Skeletal muscle satellite cell (primary cell): ENCODE results near the gene GRID2.
"Not testable (repeated sequence)": the region's sequence is repeated elsewhere in the genome, so short reads cannot be mapped to it uniquely, and the experiment has no call there.

Experiments used
- H3K27me3 ChIP-seq: 2 replicates; pipeline ENCODE4 v1.7.0; 2013; ENCODE audit warnings: low read length; ENCODE audit not compliant: control insufficient read depth, insufficient read depth
- H3K36me3 ChIP-seq: 2 replicates; pipeline ENCODE4 v1.7.0; 2013; ENCODE audit warnings: mild to moderate bottlenecking, control low read depth, low read length; ENCODE audit not compliant: insufficient read depth
- H3K4me1 ChIP-seq: 2 replicates; pipeline ENCODE4 v1.7.0; 2013; ENCODE audit warnings: low read length; ENCODE audit not compliant: control insufficient read depth, insufficient read depth
- H3K4me2 ChIP-seq: 2 replicates; pipeline ENCODE4 v1.7.0; 2013; ENCODE audit warnings: mild to moderate bottlenecking, low read length
- H3K4me3 ChIP-seq: 2 replicates; pipeline ENCODE4 v1.7.0; 2013; ENCODE audit warnings: low read length
- H3K9ac ChIP-seq: 2 replicates; pipeline ENCODE4 v1.7.0; 2013; ENCODE audit warnings: mild to moderate bottlenecking, low read depth, low read length, moderate library complexity
- H3K9me3 ChIP-seq: replicated peaks from 2 replicates; pipeline ENCODE4 v1.7.0; 2013; ENCODE audit warnings: mild to moderate bottlenecking, control low read depth, low read length

Gene GRID2

GRCh38 chr4:93267747-93268146 lies 964.0 kb downstream of the GRID2 start:
- no peaks in the 10 kb centered on the region for H3K4me1 ChIP-seq
- no peak overlapping the region for H3K4me2 ChIP-seq
- H3K4me3 ChIP-seq = no peak overlapping the region
- H3K27me3 ChIP-seq = no peaks in the 10 kb centered on the region
- H3K36me3 ChIP-seq = no peaks in the 10 kb centered on the region
- H3K9ac ChIP-seq = no peak overlapping the region
- H3K9me3 ChIP-seq = no peaks in the 10 kb centered on the region

- Histone ChIP-seq H3K4me3 (no peak overlapping the region), H3K36me3 (no peaks in the 10 kb centered on the region), H3K4me2 (no peak overlapping the region), H3K9ac (no peak overlapping the region), H3K9me3 (no peaks in the 10 kb centered on the region), H3K4me1 (no peaks in the 10 kb centered on the region), H3K27me3 (no peaks in the 10 kb centered on the region)
Observed at GRCh38 chr4:93285346-93285745, 981.6 kb downstream of the GRID2 start.

DNA sequence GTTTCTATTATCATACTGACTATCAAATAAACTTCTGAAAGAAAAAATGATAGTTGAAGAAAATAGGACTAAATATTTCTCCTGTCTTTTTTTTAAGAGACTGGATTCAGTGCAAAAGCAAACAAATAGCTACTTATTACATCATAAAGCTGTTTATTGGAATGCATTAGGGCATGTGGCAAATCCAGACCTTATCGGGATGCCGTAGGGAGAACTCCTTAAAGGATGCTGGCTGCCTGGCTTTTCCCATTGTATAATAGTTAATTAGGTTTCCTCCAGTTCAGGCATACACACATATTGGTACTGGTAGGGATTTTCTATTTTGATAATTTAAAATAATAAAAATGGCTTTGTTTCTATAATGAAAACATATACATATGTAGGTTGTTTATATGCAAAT lies 985.5 kb downstream of the GRID2 start:
- no peak overlapping the region for H3K4me3 ChIP-seq
- H3K36me3 ChIP-seq = no peaks in the 10 kb centered on the region
- no peaks in the 10 kb centered on the region for H3K27me3 ChIP-seq
- H3K4me2 ChIP-seq = no peak overlapping the region
- H3K9ac ChIP-seq = no peak overlapping the region
- no peaks in the 10 kb centered on the region for H3K4me1 ChIP-seq
- H3K9me3 ChIP-seq = no peaks in the 10 kb centered on the region

GRCh38 chr4:93289831-93290230 lies 986.1 kb downstream of the GRID2 start:
- Histone ChIP-seq H3K4me1 (no peaks in the 10 kb centered on the region), H3K4me3 (no peak overlapping the region), H3K9ac (no peak overlapping the region), H3K4me2 (no peak overlapping the region), H3K36me3 (no peaks in the 10 kb centered on the region), H3K9me3 (no peaks in the 10 kb centered on the region), H3K27me3 (no peaks in the 10 kb centered on the region)

DNA sequence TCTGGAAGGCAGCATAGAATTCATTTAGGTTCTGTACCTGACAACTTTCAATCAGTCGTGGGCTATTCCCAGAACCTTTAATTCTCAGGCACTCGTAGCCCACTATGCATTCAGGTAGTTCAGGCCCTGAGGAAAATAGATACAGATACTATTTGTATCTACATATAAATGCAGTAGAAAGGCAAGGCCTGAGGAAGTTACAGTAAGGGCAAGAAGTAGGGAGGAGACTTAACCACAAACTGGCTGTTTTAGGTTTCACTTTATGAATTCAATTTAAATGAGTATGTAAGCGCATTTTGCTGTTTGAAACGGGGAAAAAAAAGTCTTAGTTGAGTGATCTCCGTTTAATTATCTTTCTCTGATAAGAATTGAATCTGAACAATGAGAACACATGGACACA lies 995.4 kb downstream of the GRID2 start:
- H3K4me2 ChIP-seq = no peak overlapping the region
- H3K9me3 ChIP-seq = no peaks in the 10 kb centered on the region
- no peaks in the 10 kb centered on the region for H3K36me3 ChIP-seq
- no peak overlapping the region for H3K9ac ChIP-seq
- no peak overlapping the region for H3K4me3 ChIP-seq
- H3K4me1 ChIP-seq = no peaks in the 10 kb centered on the region
- no peaks in the 10 kb centered on the region for H3K27me3 ChIP-seq

- H3K9me3 ChIP-seq, H3K4me3 ChIP-seq, H3K4me2 ChIP-seq, H3K27me3 ChIP-seq, H3K36me3 ChIP-seq, H3K9ac ChIP-seq, H3K4me1 ChIP-seq: not testable (repeated sequence)
Observed at GRCh38 chr4:93300780-93301555, 997.2 kb downstream of the GRID2 start.

DNA sequence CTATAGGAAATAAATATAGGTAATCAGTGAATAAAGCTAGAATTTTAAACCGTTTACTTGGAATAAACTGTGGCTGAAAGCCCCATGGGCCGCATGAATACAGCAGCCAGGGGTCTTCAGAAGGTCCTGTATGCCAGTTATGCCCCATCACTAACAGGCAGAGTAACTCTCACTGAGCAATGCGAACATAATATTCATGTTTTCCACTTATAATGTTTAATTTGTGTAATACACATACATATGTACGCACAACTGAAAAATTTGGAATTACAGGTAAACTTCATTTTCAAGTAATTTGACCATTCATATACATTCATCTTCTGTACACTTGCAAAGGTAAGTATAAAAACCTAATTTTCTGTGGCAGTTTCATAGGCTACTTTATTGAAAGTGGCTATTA lies 998.5 kb downstream of the GRID2 start:
- no peak overlapping the region for H3K4me2 ChIP-seq
- H3K9me3 ChIP-seq = no peaks in the 10 kb centered on the region
- H3K27me3 ChIP-seq = no peaks in the 10 kb centered on the region
- H3K4me1 ChIP-seq = no peaks in the 10 kb centered on the region
- no peak overlapping the region for H3K4me3 ChIP-seq
- H3K36me3 ChIP-seq = no peaks in the 10 kb centered on the region
- H3K9ac ChIP-seq = no peak overlapping the region

- H3K36me3 ChIP-seq = no peaks in the 10 kb centered on the region
- H3K4me3 ChIP-seq = no peak overlapping the region
- no peaks in the 10 kb centered on the region for H3K4me1 ChIP-seq
- no peak overlapping the region for H3K4me2 ChIP-seq
- H3K9me3 ChIP-seq = no peaks in the 10 kb centered on the region
- H3K27me3 ChIP-seq = no peaks in the 10 kb centered on the region
- H3K9ac ChIP-seq = no peak overlapping the region
Observed at GRCh38 chr4:93303440-93303839, 999.7 kb downstream of the GRID2 start.

GRCh38 chr4:93312299-93312698 lies 1008.5 kb downstream of the GRID2 start:
- no peaks in the 10 kb centered on the region for H3K9me3 ChIP-seq
- no peak overlapping the region for H3K4me2 ChIP-seq
- no peak overlapping the region for H3K9ac ChIP-seq
- H3K27me3 ChIP-seq = no peaks in the 10 kb centered on the region
- no peaks in the 10 kb centered on the region for H3K36me3 ChIP-seq
- no peak overlapping the region for H3K4me3 ChIP-seq
- no peaks in the 10 kb centered on the region for H3K4me1 ChIP-seq

GRCh38 chr4:93313197-93313596 lies 1009.4 kb downstream of the GRID2 start:
- Histone ChIP-seq H3K4me1 (no peaks in the 10 kb centered on the region), H3K36me3 (no peaks in the 10 kb centered on the region), H3K4me3 (no peak overlapping the region), H3K9me3 (no peaks in the 10 kb centered on the region), H3K4me2 (no peak overlapping the region), H3K9ac (no peak overlapping the region), H3K27me3 (no peaks in the 10 kb centered on the region)

DNA sequence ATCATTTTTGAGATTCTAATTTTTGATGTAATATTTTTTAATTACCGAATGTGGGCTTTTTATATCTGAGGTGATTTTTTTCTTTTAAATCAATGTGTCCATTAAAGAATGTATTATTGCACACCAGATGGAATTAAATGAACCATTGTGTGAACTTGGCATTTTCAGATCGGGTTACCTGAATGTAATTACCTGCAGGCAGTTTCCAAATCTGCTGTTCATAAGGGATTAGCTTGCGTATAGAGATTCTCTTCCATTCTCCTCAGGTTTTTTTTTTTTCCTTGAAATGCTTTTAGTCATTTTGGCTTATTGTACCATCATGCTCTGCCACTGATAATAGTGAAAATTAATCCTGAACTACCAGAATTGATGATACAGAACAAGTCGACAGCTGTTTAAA lies 1013.3 kb downstream of the GRID2 start:
- H3K27me3 ChIP-seq = no peaks in the 10 kb centered on the region
- H3K36me3 ChIP-seq = no peaks in the 10 kb centered on the region

GRCh38 chr4:93317561-93317960 lies 1013.8 kb downstream of the GRID2 start:
- Histone ChIP-seq H3K36me3 (no peaks in the 10 kb centered on the region), H3K4me3 (no peak overlapping the region), H3K4me2 (no peak overlapping the region), H3K9me3 (no peaks in the 10 kb centered on the region), H3K27me3 (no peaks in the 10 kb centered on the region), H3K4me1 (no peaks in the 10 kb centered on the region), H3K9ac (no peak overlapping the region)

More for the DNA sequence above, 1013.3 kb downstream of the GRID2 start:
- no peaks in the 10 kb centered on the region for H3K9me3 ChIP-seq
- H3K4me2 ChIP-seq = no peak overlapping the region
- H3K9ac ChIP-seq = no peak overlapping the region
- no peak overlapping the region for H3K4me3 ChIP-seq
- H3K4me1 ChIP-seq = no peaks in the 10 kb centered on the region
